ENCODE data around the gene PYURF. TPM values are rescaled to one million over a fixed set of nuclear protein-coding genes. Genes with fewer than 3 reads are reported as not detected.

PYURF gene
- total RNA-seq, 1 experiment from 2014 or later = 45.3 TPM

- H3K9me3 Mint-ChIP-seq = no peaks in the 10 kb centered on the region
- DNase-seq (ENCODE audit: low spot score) (no peak), ATAC-seq (peak; percentile 28)
- H3K36me3 Mint-ChIP-seq = no peaks in the 10 kb centered on the region
- CTCF ChIA-PET = interaction anchor here (0.6 to 9.1 kb wide), 9 partner anchors 19 to 989 kb away, joined by 3 to 61 read pairs (median 4); partner anchors contain the start of gene HERC5
- peak overlapping the region; percentile 98 for H3K27ac Mint-ChIP-seq
- peaks cover 51% of the 10 kb centered on the region for H3K4me1 Mint-ChIP-seq
- no peaks in the 10 kb centered on the region for H3K27me3 Mint-ChIP-seq (ENCODE audit: low read depth)
- TF ChIP-seq NFATC4 (CRISPR knock-in tag; IDR thresholded peaks at IDR 0.05) (no peak), PREB (CRISPR knock-in tag; IDR thresholded peaks at IDR 0.05; ENCODE audit: borderline replicate concordance) (no peak), HMGXB4 (CRISPR knock-in tag; IDR thresholded peaks at IDR 0.05) (no peak), KAT7 (CRISPR knock-in tag; IDR thresholded peaks at IDR 0.05; ENCODE audit: borderline replicate concordance) (no peak), JUN (CRISPR knock-in tag; IDR thresholded peaks at IDR 0.05) (no peak), ATF1 (CRISPR knock-in tag; IDR thresholded peaks at IDR 0.05) (no peak), USF2 (CRISPR knock-in tag; IDR thresholded peaks at IDR 0.05) (no peak), MXD4 (CRISPR knock-in tag; IDR thresholded peaks at IDR 0.05; ENCODE audit: borderline replicate concordance) (no peak), ETV6 (CRISPR knock-in tag; IDR thresholded peaks at IDR 0.05) (no peak), NFE2L1 (CRISPR knock-in tag; IDR thresholded peaks at IDR 0.05) (no peak), FOXK1 (CRISPR knock-in tag; IDR thresholded peaks at IDR 0.05) (no peak), AR (CRISPR knock-in tag; IDR thresholded peaks at IDR 0.05) (no peak), STAT6 (CRISPR knock-in tag; conservative IDR thresholded peaks at IDR 0.05; ENCODE audit: low read depth) (no peak), ATF2 (CRISPR knock-in tag; IDR thresholded peaks at IDR 0.05; ENCODE audit: borderline replicate concordance, low read depth) (no peak), TEAD4 (CRISPR knock-in tag; IDR thresholded peaks at IDR 0.05) (no peak), JAZF1 (CRISPR knock-in tag; IDR thresholded peaks at IDR 0.05) (no peak), PRRX2 (CRISPR knock-in tag; IDR thresholded peaks at IDR 0.05) (no peak), ZNF138 (CRISPR knock-in tag; conservative IDR thresholded peaks at IDR 0.05) (no peak), USF1 (CRISPR knock-in tag; IDR thresholded peaks at IDR 0.05) (no peak)
- H3K4me3 Mint-ChIP-seq = peak overlapping the region; percentile 63
- POLR2A ChIA-PET = no interaction called here
Measured at GRCh38 chr4:88533937-88534750, 10.6 kb upstream of the PYURF start.

All from WTC11 (cell line).